Uterus (tissue), 4 donors: ENCODE results near the gene CBFA2T2. TPM values are rescaled to one million over a fixed set of nuclear protein-coding genes. Genes with fewer than 3 reads are reported as not detected.
"Not testable (repeated sequence)": the region's sequence is repeated elsewhere in the genome, so short reads cannot be mapped to it uniquely, and the experiment has no call there.

Experiments used
- DNase-seq, 2 donors: peaks; one replicate each; pipeline ENCODE4 v3.0.0-alpha.2; 2019 to 2020
- H3K27ac ChIP-seq, 2 donors: fragments of 200-600 bp; sonication (generic); 1 replicate in 1 of 2; 2 replicates in 1 of 2; pipeline ENCODE4 v1.5.1; 2016 to 2018
- H3K27me3 ChIP-seq, 2 donors: fragments of 200-600 bp; sonication (generic); one replicate each; pipeline ENCODE4 v1.5.1; 2018 to 2019; ENCODE audit warnings: control low read depth in 1 of 2
- H3K36me3 ChIP-seq, 2 donors: fragments of 200-600 bp; sonication (generic); one replicate each; pipeline ENCODE4 v1.5.1; 2019; ENCODE audit warnings: control low read depth in 1 of 2
- H3K4me1 ChIP-seq, 2 donors: fragments of 200-600 bp; sonication (generic); one replicate each; pipeline ENCODE4 v1.5.1; 2018 to 2019; ENCODE audit warnings: control low read depth in 1 of 2
- H3K4me3 ChIP-seq, 2 donors: fragments of 200-600 bp; sonication (generic); 1 replicate in 1 of 2; 2 replicates in 1 of 2; pipeline ENCODE4 v1.5.1; 2018 to 2019; ENCODE audit warnings: mild to moderate bottlenecking in 1 of 2
- H3K9me3 ChIP-seq, 2 donors: fragments of 200-600 bp; sonication (generic); one replicate each; pipeline ENCODE4 v1.5.1; 2019; ENCODE audit warnings: control low read depth in 1 of 2
- CTCF ChIP-seq, 4 experiments: fragments of 200-600 bp in 2 of 4; fragments of 450-650 bp in 2 of 4; sonication (generic) in 2 of 4; IDR thresholded peaks; one replicate each; pipeline ENCODE4 v1.5.1; 2016 to 2019; ENCODE audit warnings: antibody characterized with exemption in 4 of 4, mild to moderate bottlenecking in 2 of 4, moderate library complexity in 1 of 4
- POLR2A ChIP-seq, 2 donors: fragments of 450-650 bp; IDR thresholded peaks; one replicate each; pipeline ENCODE4 v1.6.1; 2016; ENCODE audit warnings: antibody characterized with exemption in 2 of 2, mild to moderate bottlenecking in 1 of 2, moderate library complexity in 1 of 2
- intact Hi-C: fragments of 100-400 bp; cut with DNase I; formaldehyde crosslinking; loops from one replicate; pipeline ENCODE4 v1.15.1; 2023; ENCODE audit warnings: low total_unique reads
- total RNA-seq, 4 donors: library from RNA; depleted of rRNA in 3 of 4; stranded (reverse); fragments of >200 nt in 3 of 4; gene quantifications; one replicate each; pipeline versions ENCODE4 v1.1.0 to v1.2.4, GENCODE V29; 2014 to 2023
- donor health status: DM: yes; HTN: yes; CAD: no.

The CBFA2T2 gene
- total RNA-seq, 4 donors from 2014 or later = 13.6 to 32.4 (median 24.3) TPM

GRCh38 chr20:33567949-33568348 lies 78.1 kb downstream of the CBFA2T2 start:
- Histone ChIP-seq H3K4me3 (no peak overlapping the region), H3K9me3 (no peaks in the 10 kb centered on the region), H3K27ac (no peak overlapping the region), H3K27me3 (no peaks in the 10 kb centered on the region), H3K36me3 (no peaks in the 10 kb centered on the region), H3K4me1 (no peaks in the 10 kb centered on the region)
- no peak for TF ChIP-seq POLR2A (IDR thresholded peaks at IDR 0.05)
- TF ChIP-seq CTCF (IDR thresholded peaks at IDR 0.05) = no peak
- intact Hi-C loops = no loop called here
- DNase-seq = no peak

GRCh38 chr20:33568378-33568777 lies 78.5 kb downstream of the CBFA2T2 start:
- no peaks in the 10 kb centered on the region for H3K4me1 ChIP-seq
- no peaks in the 10 kb centered on the region for H3K27me3 ChIP-seq
- H3K9me3 ChIP-seq = no peaks in the 10 kb centered on the region
- H3K4me3 ChIP-seq = no peak overlapping the region
- no peak overlapping the region for H3K27ac ChIP-seq
- H3K36me3 ChIP-seq = no peaks in the 10 kb centered on the region
- TF ChIP-seq POLR2A (IDR thresholded peaks at IDR 0.05) (no peak), CTCF (IDR thresholded peaks at IDR 0.05) (no peak)
- intact Hi-C loops = no loop called here
- no peak for DNase-seq

GRCh38 chr20:33568868-33569801 lies 79.2 kb downstream of the CBFA2T2 start:
- TF ChIP-seq POLR2A (IDR thresholded peaks at IDR 0.05) (no peak), CTCF (IDR thresholded peaks at IDR 0.05) (no peak)
- no peaks in the 10 kb centered on the region for H3K9me3 ChIP-seq
- no peaks in the 10 kb centered on the region for H3K4me1 ChIP-seq
- DNase-seq = no peak
- no peaks in the 10 kb centered on the region for H3K27me3 ChIP-seq
- no peaks in the 10 kb centered on the region for H3K36me3 ChIP-seq
- no peak overlapping the region for H3K4me3 ChIP-seq
- intact Hi-C loops = no loop called here
- no peak overlapping the region for H3K27ac ChIP-seq

- Histone ChIP-seq H3K4me1 (no peaks in the 10 kb centered on the region), H3K4me3 (no peak overlapping the region), H3K27ac (no peak overlapping the region), H3K36me3 (no peaks in the 10 kb centered on the region), H3K27me3 (no peaks in the 10 kb centered on the region), H3K9me3 (no peaks in the 10 kb centered on the region)
- intact Hi-C loops = no loop called here
- DNase-seq = no peak
- TF ChIP-seq CTCF (IDR thresholded peaks at IDR 0.05) (no peak), POLR2A (IDR thresholded peaks at IDR 0.05) (no peak)
Observed at GRCh38 chr20:33569802-33570391, 80.0 kb downstream of the CBFA2T2 start.

- DNase-seq = no peak
- Histone ChIP-seq H3K4me1 (no peaks in the 10 kb centered on the region), H3K27ac (no peak overlapping the region), H3K36me3 (no peaks in the 10 kb centered on the region), H3K27me3 (no peaks in the 10 kb centered on the region), H3K4me3 (no peak overlapping the region), H3K9me3 (no peaks in the 10 kb centered on the region)
- intact Hi-C loops = no loop called here
- TF ChIP-seq POLR2A (IDR thresholded peaks at IDR 0.05) (no peak), CTCF (IDR thresholded peaks at IDR 0.05) (no peak)
Observed at GRCh38 chr20:33570743-33571142, 80.8 kb downstream of the CBFA2T2 start.

- H3K27me3 ChIP-seq, intact Hi-C loops, H3K36me3 ChIP-seq, H3K27ac ChIP-seq, DNase-seq, H3K4me3 ChIP-seq, H3K4me1 ChIP-seq, H3K9me3 ChIP-seq: not testable (repeated sequence)
Observed at GRCh38 chr20:33573268-33573667, 83.4 kb downstream of the CBFA2T2 start.
